Spleen (tissue), 11 donors: ENCODE results near the gene ZMYND8. TPM values are rescaled to one million over a fixed set of nuclear protein-coding genes. Genes with fewer than 3 reads are reported as not detected.

Source experiments
- DNase-seq: peaks from one replicate; pipeline ENCODE4 v3.0.0-alpha.2; 2020
- H3K27ac ChIP-seq, 8 donors: fragments of 200-600 bp; sonication (generic) in 7 of 8; 1 replicate in 4 of 8; 2 replicates in 4 of 8; pipeline versions ENCODE4 v1.5.0 to v1.8.0; 2016 to 2021; ENCODE audit warnings: inconsistent platforms in 4 of 8, mild to moderate bottlenecking in 4 of 8, moderate library complexity in 1 of 8
- H3K27me3 ChIP-seq, 7 donors: fragments of 200-600 bp; sonication (generic) in 6 of 7; replicated peaks in 1 of 7; 1 replicate in 4 of 7; 2 replicates in 3 of 7; pipeline versions ENCODE4 v1.5.0 to v1.8.0; 2016 to 2021; ENCODE audit warnings: inconsistent platforms in 3 of 7, mild to moderate bottlenecking in 1 of 7
- H3K36me3 ChIP-seq, 6 donors: fragments of 200-600 bp; sonication (generic) in 5 of 6; 1 replicate in 4 of 6; 2 replicates in 2 of 6; pipeline versions ENCODE4 v1.5.0 to v1.8.0; 2016 to 2021; ENCODE audit warnings: inconsistent platforms in 2 of 6
- H3K4me1 ChIP-seq, 6 donors: fragments of 200-600 bp; sonication (generic) in 5 of 6; 1 replicate in 3 of 6; 2 replicates in 3 of 6; pipeline versions ENCODE4 v1.5.0 to v1.8.0; 2016 to 2021; ENCODE audit warnings: inconsistent platforms in 3 of 6
- H3K4me3 ChIP-seq, 8 donors: fragments of 200-600 bp; sonication (generic) in 7 of 8; 1 replicate in 4 of 8; 2 replicates in 4 of 8; pipeline versions ENCODE4 v1.5.0 to v1.8.0; 2016 to 2021; ENCODE audit warnings: inconsistent platforms in 4 of 8, mild to moderate bottlenecking in 4 of 8, moderate library complexity in 2 of 8
- H3K9me3 ChIP-seq, 8 donors: fragments of 200-600 bp; sonication (generic) in 7 of 8; 1 replicate in 4 of 8; 2 replicates in 4 of 8; pipeline versions ENCODE4 v1.5.0 to v1.8.0; 2016 to 2021; ENCODE audit warnings: inconsistent platforms in 4 of 8
- CTCF ChIP-seq, 11 experiments: fragments of 200-600 bp in 7 of 11; fragments of 450-650 bp in 4 of 11; sonication (generic) in 4 of 11; IDR thresholded peaks in 8 of 11; conservative IDR thresholded peaks in 3 of 11; 1 replicate in 7 of 11; 2 replicates in 4 of 11; pipeline versions ENCODE4 v1.4.0 to v1.8.0; 2016 to 2021; ENCODE audit warnings: antibody characterized with exemption in 11 of 11, inconsistent platforms in 4 of 11, mild to moderate bottlenecking in 1 of 11
- POLR2A ChIP-seq, 3 donors: fragments of 450-650 bp; IDR thresholded peaks; one replicate each; pipeline ENCODE4 v1.5.1; 2017; ENCODE audit warnings: antibody characterized with exemption in 3 of 3, mild to moderate bottlenecking in 1 of 3
- POLR2AphosphoS5 ChIP-seq, 3 donors: sonication (generic); formaldehyde crosslinking; IDR thresholded peaks; one replicate each; pipeline ENCODE4 v1.5.1; 2017; ENCODE audit warnings: antibody characterized with exemption in 3 of 3
- WGBS, 5 donors: extraction: QIAGEN DNeasy Blood & Tissue Kit in 3 of 5; methylation state at CpG; one replicate each; pipeline versions ENCODE4 v1.1.5 to v1.1.7; 2013 to 2018; 5-methylcytosine and 5-hydroxymethylcytosine counted together
- intact Hi-C: fragments of 100-400 bp; cut with DNase I; formaldehyde crosslinking; loops from one replicate; pipeline ENCODE4 v1.15.0; 2023; ENCODE audit warnings: low total_unique reads
- polyA plus RNA-seq, 3 donors: library from polyadenylated mRNA; stranded (reverse); fragments of 200-250 nt; gene quantifications; one replicate each; pipeline ENCODE4 v1.2.1, GENCODE V29; 2013
- total RNA-seq, 7 donors: library from RNA; depleted of rRNA in 3 of 7; stranded (reverse); fragments of >200 nt in 3 of 7; fragmentation: NEBNext Ultra II Directional in 4 of 7; extraction: Animal tissue kit (Norgen Biotek cat#: 25700) in 4 of 7; gene quantifications; one replicate each; pipeline versions ENCODE4 v1.1.0 to v1.2.1, GENCODE V29; 2016 to 2021
- donor health status: healthy with polysubstance abuse.
- donor health status: DM: no; HTN: no; CAD: no; lungs with moderate emphysema.
- donor health status: DM: no; HTN: no; CAD: no.
- donor health status: Bipolar disorder and iron deficiency.
- donor health status: healthy.
- donor health status: DM: no; HTN: no; CAD: no.
- donor health status: DM: yes; HTN: yes; CAD: no.

Gene ZMYND8
- total and polyA plus RNA-seq, 10 donors = 12.5 to 64.0 (median 46.8) TPM

- DNase-seq = no peak
- no peak overlapping the region for H3K27ac ChIP-seq
- H3K27me3 ChIP-seq = peaks cover 0 to 35% (median 4%) of the 10 kb centered on the region in 7 donors
- H3K36me3 ChIP-seq = no peaks in the 10 kb centered on the region
- intact Hi-C loops = no loop called here
- no peak for TF ChIP-seq CTCF (IDR thresholded peaks at IDR 0.05 in 8 of 11, conservative IDR thresholded peaks at IDR 0.05 in 3 of 11)
- no peak for TF ChIP-seq POLR2A (IDR thresholded peaks at IDR 0.05)
- TF ChIP-seq POLR2AphosphoS5 (IDR thresholded peaks at IDR 0.05) = no peak
- peaks cover 0 to 9% (median 3%) of the 10 kb centered on the region in 6 donors for H3K4me1 ChIP-seq
- no peak overlapping the region for H3K4me3 ChIP-seq
- WGBS, 5 donors = 74 to 97% (median 89%) methylated on average over 1 of the region's 1 CpG
- no peaks in the 10 kb centered on the region for H3K9me3 ChIP-seq
These were observed 165.3 kb downstream of the ZMYND8 start for GRCh38 chr20:47191074-47191673.

- Histone ChIP-seq H3K27me3 (peaks cover 0 to 43% (median 4%) of the 10 kb centered on the region in 7 donors), H3K9me3 (no peaks in the 10 kb centered on the region), H3K4me3 (no peak overlapping the region), H3K36me3 (no peaks in the 10 kb centered on the region), H3K4me1 (no peaks in the 10 kb centered on the region), H3K27ac (no peak overlapping the region)
- no peak for TF ChIP-seq POLR2A (IDR thresholded peaks at IDR 0.05)
- no peak for TF ChIP-seq POLR2AphosphoS5 (IDR thresholded peaks at IDR 0.05)
- TF ChIP-seq CTCF (IDR thresholded peaks at IDR 0.05 in 8 of 11, conservative IDR thresholded peaks at IDR 0.05 in 3 of 11) = no peak
- intact Hi-C loops = no loop called here
- 47 to 66% (median 58%) methylated on average over 11 of the region's 11 CpGs for WGBS, 5 donors
- DNase-seq = no peak
These were observed 167.4 kb downstream of the ZMYND8 start for GRCh38 chr20:47189060-47189459.

GRCh38 chr20:47188540-47188939 is 168.0 kb downstream of the ZMYND8 start:
- no peak for DNase-seq
- intact Hi-C loops = no loop called here
- Histone ChIP-seq H3K27ac (no peak overlapping the region), H3K36me3 (no peaks in the 10 kb centered on the region), H3K4me1 (no peaks in the 10 kb centered on the region), H3K4me3 (no peak overlapping the region), H3K9me3 (no peaks in the 10 kb centered on the region), H3K27me3 (peaks cover 0 to 47% (median 4%) of the 10 kb centered on the region in 7 donors)
- TF ChIP-seq POLR2A (IDR thresholded peaks at IDR 0.05) (no peak), CTCF (IDR thresholded peaks at IDR 0.05 in 8 of 11, conservative IDR thresholded peaks at IDR 0.05 in 3 of 11) (no peak), POLR2AphosphoS5 (IDR thresholded peaks at IDR 0.05) (no peak)
- WGBS, 5 donors = 58 to 62% (median 61%) methylated on average over 5 of the region's 5 CpGs

- Histone ChIP-seq H3K27me3 (peaks cover 0 to 47% (median 4%) of the 10 kb centered on the region in 7 donors), H3K4me1 (no peaks in the 10 kb centered on the region), H3K27ac (no peak overlapping the region), H3K36me3 (no peaks in the 10 kb centered on the region), H3K9me3 (no peaks in the 10 kb centered on the region), H3K4me3 (no peak overlapping the region)
- intact Hi-C loops = no loop called here
- no peak for TF ChIP-seq POLR2AphosphoS5 (IDR thresholded peaks at IDR 0.05)
- no peak for TF ChIP-seq POLR2A (IDR thresholded peaks at IDR 0.05)
- TF ChIP-seq CTCF (IDR thresholded peaks at IDR 0.05 in 8 of 11, conservative IDR thresholded peaks at IDR 0.05 in 3 of 11) = no peak
- WGBS, 5 donors = 68 to 74% (median 71%) methylated on average over 18 to 19 of the region's 19 CpGs
- DNase-seq = no peak
These were observed 168.9 kb downstream of the ZMYND8 start for GRCh38 chr20:47187450-47188195.
